T47D (cell line): Measurements from ENCODE around the gene THADA.
"Not testable (repeated sequence)": the region's sequence is repeated elsewhere in the genome, so short reads cannot be mapped to it uniquely, and the experiment has no call there.

Source experiments
- DNase-seq, 2 experiments: peaks; one replicate each; pipeline versions ENCODE4 v3.0.0 to v3.0.0-alpha.2; 2011 to 2012; ENCODE audit warnings: low read depth in 1 of 2, low spot score in 1 of 2
- JUND ChIP-seq: IDR thresholded peaks from 2 replicates; pipeline ENCODE4 v1.6.1; 2012; ENCODE audit warnings: low read depth
- in situ Hi-C: cut with HindIII; loops from 2 replicates; pipeline ENCODE4 v1.10.0; 2016; ENCODE audit warnings: low sequenced_read_pairs, low pct_unique_long_range_greater_than_20kb

THADA gene

DNA sequence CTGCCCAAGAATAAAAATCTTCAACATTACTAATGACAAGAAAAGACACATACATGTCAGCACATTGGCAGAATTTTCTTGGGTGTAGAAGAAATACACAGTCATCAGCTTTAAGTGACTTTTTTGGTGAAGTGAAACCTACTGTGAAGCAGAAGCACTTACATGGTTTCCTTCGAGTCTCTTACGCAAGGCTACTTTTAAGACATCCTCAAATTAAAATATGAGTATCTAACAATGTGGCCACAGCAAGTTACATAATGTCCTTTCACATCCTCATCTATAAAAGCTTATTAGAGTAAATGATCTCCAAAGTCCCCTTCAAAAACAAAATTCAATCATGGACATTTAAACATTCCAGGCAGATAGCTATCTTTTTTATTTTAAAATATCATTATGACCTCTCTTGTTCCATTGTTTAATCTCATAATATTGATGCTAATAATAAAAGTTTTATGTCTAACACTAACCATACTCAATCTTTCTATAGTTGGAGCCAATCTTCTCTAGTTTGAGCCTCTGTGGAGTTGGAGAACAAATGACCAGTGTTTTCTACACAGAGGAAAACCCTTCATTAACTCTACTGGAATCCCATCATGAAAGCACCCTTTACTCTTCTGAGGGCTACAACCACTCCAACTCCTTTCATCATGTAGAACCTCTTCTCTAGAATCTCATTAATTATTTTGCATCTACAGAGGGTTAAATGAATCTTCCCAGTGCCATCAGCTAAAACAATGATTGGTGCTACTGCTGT lies 187.3 kb downstream of the THADA start:
- DNase-seq = no peak
- TF ChIP-seq JUND = no peak
- in situ Hi-C loops = no loop called here

- no peak for TF ChIP-seq JUND
- DNase-seq = no peak
- in situ Hi-C loops = no loop called here
Measured at GRCh38 chr2:43407935-43408334, 187.9 kb downstream of the THADA start.

DNA sequence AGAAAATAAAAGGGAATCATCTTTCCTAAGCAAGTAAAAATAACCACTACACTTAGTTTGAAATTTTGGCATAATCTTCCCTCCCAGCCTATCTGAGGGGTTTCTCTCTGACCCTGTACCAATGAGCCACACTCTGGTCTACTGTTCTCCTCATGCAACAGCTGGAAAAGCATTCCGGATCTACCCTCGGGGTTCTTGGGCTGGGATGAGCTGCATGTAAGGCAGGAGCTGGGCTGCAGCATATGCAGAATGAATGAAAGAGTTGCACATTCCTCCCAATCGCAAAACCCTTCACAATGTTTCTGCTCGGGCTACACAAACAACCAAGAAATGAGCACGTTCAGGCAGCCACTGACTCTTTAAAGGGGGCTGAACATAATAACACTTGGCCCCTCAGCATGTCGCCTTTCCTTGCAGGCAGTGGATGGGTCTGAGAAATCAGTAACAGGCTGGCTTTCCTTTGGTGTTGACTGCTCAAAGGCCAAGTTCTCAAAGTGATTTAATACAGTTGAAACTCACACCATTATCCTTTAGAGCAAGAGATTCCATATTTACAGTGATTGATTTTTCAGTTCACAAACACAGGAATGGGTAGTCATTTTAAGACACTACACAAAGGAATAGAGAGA lies 189.1 kb downstream of the THADA start:
- no peak for DNase-seq
- in situ Hi-C loops = no loop called here
- no peak for TF ChIP-seq JUND

- DNase-seq = no peak
- TF ChIP-seq JUND = no peak
- in situ Hi-C loops = no loop called here
Measured at GRCh38 chr2:43405829-43406228, 190.0 kb downstream of the THADA start.

DNA sequence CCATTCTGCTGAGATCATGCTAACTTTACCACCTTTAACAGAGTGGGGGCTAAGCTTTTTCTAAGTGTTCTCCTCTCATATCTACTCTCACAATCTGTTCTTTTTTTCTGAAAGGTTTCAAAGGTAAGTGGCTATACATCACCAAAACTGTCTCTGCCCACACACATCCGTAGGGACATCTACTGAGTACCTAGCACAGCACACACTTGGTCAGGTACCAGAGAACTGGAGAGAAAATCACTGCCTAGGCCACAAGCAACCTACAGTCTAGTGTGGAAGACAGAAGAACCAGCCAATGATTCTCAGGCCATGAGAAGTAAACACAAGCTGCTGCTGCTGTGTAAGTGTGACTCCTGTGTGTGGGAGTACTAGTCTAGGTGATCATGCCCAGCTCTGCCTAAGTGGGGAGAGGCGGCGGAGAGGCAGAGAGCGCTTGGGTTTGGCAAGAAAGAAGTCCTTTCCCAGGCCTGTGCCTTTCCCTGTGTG lies 193.3 kb downstream of the THADA start:
- in situ Hi-C loops = no loop called here
- no peak for TF ChIP-seq JUND
- DNase-seq = peak in 1 of 2 experiments; percentile 25

DNA sequence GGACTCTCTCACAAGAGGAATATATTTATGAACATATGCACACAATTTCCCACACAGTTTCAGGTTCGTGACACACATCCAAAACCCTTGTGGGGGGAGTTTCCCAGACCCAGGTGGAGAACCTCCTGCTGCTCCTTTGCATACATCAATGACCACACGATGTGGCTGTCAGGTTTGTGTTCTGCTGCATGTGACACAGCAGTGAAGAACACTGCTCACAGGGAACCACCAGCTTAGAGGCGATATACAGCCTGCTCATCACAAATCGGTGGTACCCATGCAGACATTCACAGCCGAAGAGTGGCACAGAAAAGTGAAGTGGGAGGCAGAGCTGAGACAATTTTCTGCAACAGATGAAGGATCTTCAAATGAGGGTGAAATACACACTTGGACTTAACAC lies 193.8 kb downstream of the THADA start:
- DNase-seq = no peak
- in situ Hi-C loops = no loop called here
- no peak for TF ChIP-seq JUND

- in situ Hi-C loops = no loop called here
- DNase-seq = no peak
- TF ChIP-seq JUND = no peak
Measured at GRCh38 chr2:43400508-43400907, 195.3 kb downstream of the THADA start.

- no peak for DNase-seq
- in situ Hi-C loops = no loop called here
- TF ChIP-seq JUND = no peak
Measured at GRCh38 chr2:43399515-43400264, 196.1 kb downstream of the THADA start.

DNA sequence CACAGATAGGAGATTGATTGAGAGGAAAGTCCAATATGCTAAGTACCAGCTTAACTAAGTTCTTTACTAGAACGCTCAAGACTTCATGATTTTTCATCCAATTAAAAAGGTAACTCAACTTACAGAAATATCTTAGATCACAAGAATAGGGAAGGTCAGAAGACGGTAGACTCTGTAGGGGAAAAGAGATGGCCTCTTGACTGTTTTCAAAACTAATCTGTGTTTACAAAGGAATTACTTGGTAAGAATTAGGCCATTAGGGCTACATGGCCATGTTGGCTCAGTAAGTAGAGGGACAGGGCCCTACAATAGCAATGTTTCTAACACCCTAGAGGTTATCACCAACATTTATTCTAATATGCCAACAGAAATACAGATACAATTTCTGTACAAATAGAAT lies 196.7 kb downstream of the THADA start:
- TF ChIP-seq JUND = no peak
- no peak for DNase-seq
- in situ Hi-C loops = no loop called here

GRCh38 chr2:43397821-43398220 lies 198.0 kb downstream of the THADA start:
- peak in 1 of 2 experiments; percentile 87 for DNase-seq
- no peak for TF ChIP-seq JUND
- in situ Hi-C loops = no loop called here

- in situ Hi-C loops = no loop called here
- peak in 1 of 2 experiments; percentile 22 for DNase-seq
- no peak for TF ChIP-seq JUND
Measured at GRCh38 chr2:43397411-43397810, 198.4 kb downstream of the THADA start.

- DNase-seq, in situ Hi-C loops: not testable (repeated sequence)
Measured at GRCh38 chr2:43396344-43396743, 199.5 kb downstream of the THADA start.

DNA sequence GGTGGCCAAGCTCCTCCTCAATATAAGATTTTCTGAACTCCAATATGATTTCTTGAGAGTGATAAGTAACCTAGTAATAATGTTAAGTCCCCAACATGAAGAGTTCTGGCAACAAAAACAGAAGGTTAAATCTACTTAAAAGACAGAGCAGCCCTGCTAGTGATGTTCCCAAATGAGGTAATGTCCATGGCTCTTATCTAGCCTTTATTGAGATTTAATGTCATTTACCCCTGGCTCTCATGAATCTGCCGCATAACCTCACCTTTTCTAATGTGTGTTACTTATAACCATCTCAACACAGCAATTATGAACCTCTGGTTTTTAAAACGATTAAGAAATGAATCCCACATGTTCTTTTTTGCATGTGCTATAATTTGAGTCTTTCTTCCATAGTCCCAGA lies 201.9 kb downstream of the THADA start:
- no peak for TF ChIP-seq JUND
- no peak for DNase-seq
- in situ Hi-C loops = no loop called here
